Stimulated activated CD4-positive, alpha-beta T cell treated with anti-CD3 and anti-CD28 coated beads, Interleukin-2, amount 100 ng/mL, for 48 hours (primary cell): Measurements from ENCODE around the gene ASB16.

ENCODE experiments used
- DNase-seq, 2 donors: peaks; one replicate each; pipeline ENCODE4 v3.0.0-alpha.2; 2020

Gene ASB16

GRCh38 chr17:44191369-44191768 lies 20.9 kb downstream of the ASB16 start:
- no peak for DNase-seq

- no peak for DNase-seq
Observed at GRCh38 chr17:44191941-44192496, 21.5 kb downstream of the ASB16 start.

- no peak for DNase-seq
Observed at GRCh38 chr17:44192750-44193149, 22.2 kb downstream of the ASB16 start.

- no peak for DNase-seq
Observed at GRCh38 chr17:44193326-44194084, 23.0 kb downstream of the ASB16 start.

GRCh38 chr17:44197107-44197506 lies 26.6 kb downstream of the ASB16 start:
- no peak for DNase-seq

- peak in 1 of 2 donors; percentile 39 for DNase-seq
Observed at GRCh38 chr17:44197980-44198720, 27.6 kb downstream of the ASB16 start.

GRCh38 chr17:44198721-44199552 lies 28.4 kb downstream of the ASB16 start:
- DNase-seq: peak; percentile 33 to 51

GRCh38 chr17:44199553-44200477 lies 29.3 kb downstream of the ASB16 start, which contains the start of gene ATXN7L3:
ATXN7L3 (minus strand) TSS chr17:44199884; CDS start chr17:44198070, 1,814 bp downstream.
- peak; percentile 98 to 99 for DNase-seq

GRCh38 chr17:44200478-44201155 lies 30.1 kb downstream of the ASB16 start:
- DNase-seq: no peak

GRCh38 chr17:44202756-44203155 lies 32.3 kb downstream of the ASB16 start:
- DNase-seq: no peak

GRCh38 chr17:44203731-44204440 lies 33.4 kb downstream of the ASB16 start:
- peak; percentile 53 to 54 for DNase-seq

- DNase-seq: no peak
Observed at GRCh38 chr17:44204441-44204882, 34.0 kb downstream of the ASB16 start.

- no peak for DNase-seq
Observed at GRCh38 chr17:44205962-44206824, 35.7 kb downstream of the ASB16 start.

GRCh38 chr17:44206825-44207155 lies 36.3 kb downstream of the ASB16 start:
- DNase-seq: no peak

GRCh38 chr17:44207319-44207718 lies 36.8 kb downstream of the ASB16 start:
- no peak for DNase-seq

- no peak for DNase-seq
Observed at GRCh38 chr17:44207743-44208142, 37.2 kb downstream of the ASB16 start.

GRCh38 chr17:44209786-44210341 lies 39.4 kb downstream of the ASB16 start:
- DNase-seq: peak; percentile 36 to 49

GRCh38 chr17:44210342-44211192 lies 40.1 kb downstream of the ASB16 start:
- DNase-seq: peak; percentile 91 to 94
